ENCODE measurements around the gene ACSF2.

The ACSF2 gene

GRCh38 chr17:50479522-50480141 lies 53.6 kb downstream of the ACSF2 start:
- DNase-seq = peak; percentile 71

DNA sequence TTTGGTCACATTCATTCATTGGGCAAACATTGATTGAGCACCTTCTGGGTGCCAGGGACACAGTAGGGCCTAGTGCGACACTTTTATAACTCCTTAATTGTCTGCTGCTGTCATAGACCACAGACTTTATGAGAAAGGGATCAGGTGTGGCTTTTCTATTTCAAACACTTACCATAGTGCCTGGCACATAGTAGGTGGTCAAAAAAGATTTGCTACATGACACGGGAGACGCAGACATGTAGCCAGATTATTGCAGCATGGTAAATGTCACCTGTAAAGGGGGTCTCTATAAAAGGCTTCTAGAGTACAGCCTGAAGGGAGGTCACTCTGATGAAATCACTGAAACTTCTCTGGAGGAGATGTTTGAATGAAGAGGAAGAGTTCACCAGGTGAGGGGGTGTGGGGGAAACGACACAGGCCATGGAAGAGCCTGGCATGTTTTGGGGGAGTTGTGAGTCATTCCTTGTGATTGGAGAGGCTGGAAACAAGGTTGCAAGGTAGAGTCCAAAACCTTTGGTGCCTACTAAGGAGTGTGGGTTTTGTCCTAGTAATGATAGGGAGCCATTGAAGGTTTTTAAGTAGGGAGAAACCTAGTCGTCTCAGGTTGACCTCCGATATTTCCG lies 54.2 kb downstream of the ACSF2 start:
- no peak for DNase-seq

- DNase-seq = no peak
Observed at GRCh38 chr17:50480854-50481490, 55.0 kb downstream of the ACSF2 start.

DNA sequence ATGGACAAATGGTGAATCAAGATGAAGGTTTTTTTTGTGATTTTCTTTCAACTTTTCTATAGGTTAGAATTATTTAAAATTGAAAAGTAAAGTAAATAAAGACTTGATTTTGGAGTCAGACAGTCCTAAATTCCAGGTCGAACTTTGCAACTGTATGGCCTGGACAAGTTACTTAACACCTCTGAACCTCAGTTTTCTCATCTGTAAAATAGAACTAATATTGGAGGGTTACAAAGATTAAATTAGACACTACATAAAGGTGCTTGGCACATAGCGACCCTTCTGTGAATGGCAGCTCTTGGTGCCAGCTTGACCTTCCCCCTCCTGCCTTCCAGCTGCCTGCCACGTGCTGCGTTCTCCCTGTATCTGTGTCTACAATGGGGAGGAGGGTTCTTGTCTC lies 55.6 kb downstream of the ACSF2 start:
- DNase-seq = no peak

DNA sequence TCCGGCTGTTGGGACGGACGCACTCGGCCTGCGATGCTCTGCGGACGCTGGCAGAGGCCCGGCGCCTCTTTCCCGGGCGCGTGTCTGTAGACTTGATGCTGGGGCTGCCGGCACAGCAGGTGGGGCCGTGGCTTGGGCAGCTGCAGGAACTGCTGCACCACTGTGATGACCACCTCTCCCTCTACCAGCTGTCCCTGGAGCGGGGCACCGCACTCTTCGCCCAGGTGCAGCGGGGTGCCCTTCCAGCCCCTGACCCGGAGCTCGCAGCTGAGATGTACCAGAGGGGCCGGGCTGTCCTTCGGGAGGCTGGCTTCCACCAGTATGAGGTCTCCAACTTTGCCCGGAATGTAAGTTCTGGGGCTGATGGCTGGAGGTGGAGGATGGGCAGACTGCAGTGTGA lies 56.1 kb downstream of the ACSF2 start:
- no peak for DNase-seq

GRCh38 chr17:50482516-50482915 lies 56.5 kb downstream of the ACSF2 start:
- peak; percentile 77 for DNase-seq

GRCh38 chr17:50483266-50483665 lies 57.2 kb downstream of the ACSF2 start:
- no peak for DNase-seq

- DNase-seq = no peak
Observed at GRCh38 chr17:50484386-50485155, 58.6 kb downstream of the ACSF2 start.

DNA sequence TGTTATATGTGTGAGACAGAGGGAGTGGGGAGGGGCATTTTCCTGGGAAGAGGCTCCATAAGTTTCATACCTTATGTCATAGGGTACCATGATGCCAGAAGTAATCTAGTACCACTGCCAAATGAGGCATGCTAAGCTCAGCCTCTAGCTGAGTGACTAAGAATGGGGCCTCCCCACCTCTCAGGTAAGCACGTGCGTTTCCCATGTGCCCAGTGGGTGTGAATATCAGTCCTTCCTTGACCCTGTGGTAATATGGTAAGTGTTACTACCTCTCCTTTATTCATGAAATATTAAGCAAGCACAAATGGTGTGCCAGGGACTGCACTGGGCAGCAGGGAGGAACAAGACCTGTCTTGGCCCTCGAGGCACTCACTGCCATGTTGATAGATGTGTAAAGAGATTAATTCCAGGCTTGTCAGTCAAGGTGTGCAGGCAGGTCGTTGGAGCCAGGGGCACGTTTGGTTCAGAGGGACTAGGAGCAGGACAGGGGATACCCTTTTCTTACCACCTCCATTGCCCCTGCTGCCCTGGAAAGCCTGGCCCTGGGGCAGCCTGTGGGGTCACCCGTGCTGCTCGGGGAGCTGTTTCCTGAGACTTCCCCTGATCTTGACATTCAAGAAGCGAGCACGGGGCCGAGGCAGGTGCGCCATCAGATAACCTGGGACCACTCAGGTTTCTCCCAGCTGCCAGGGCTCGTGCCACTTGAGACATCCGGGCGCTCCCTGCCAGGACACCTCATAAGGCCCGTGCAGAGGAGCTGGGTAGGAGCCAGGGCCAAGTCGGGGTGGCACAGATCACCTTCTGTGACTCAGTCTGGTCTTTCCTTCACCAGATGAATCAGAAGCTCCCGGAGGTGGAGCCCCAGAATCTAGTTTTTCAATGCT lies 61.4 kb downstream of the ACSF2 start:
- no peak for DNase-seq

DNA sequence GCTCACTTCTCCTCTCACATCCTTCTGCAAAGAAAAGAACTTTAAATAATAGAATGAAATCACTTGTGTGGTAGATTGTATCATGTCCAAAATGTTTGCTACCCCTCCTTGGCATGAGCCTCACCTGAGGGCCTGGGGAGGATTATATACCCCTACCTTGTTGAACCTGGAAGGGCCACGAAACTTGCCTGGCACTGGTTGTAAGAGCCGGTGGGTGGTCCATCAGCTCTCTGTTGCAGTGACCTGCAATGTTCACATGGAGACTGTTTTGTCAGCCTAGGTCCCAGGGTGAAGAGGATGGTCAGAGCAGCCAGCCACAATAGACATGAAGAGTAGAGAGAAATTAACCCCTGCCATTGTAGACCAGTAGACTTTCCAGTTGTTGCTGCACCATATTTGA lies 62.9 kb downstream of the ACSF2 start:
- no peak for DNase-seq

DNA sequence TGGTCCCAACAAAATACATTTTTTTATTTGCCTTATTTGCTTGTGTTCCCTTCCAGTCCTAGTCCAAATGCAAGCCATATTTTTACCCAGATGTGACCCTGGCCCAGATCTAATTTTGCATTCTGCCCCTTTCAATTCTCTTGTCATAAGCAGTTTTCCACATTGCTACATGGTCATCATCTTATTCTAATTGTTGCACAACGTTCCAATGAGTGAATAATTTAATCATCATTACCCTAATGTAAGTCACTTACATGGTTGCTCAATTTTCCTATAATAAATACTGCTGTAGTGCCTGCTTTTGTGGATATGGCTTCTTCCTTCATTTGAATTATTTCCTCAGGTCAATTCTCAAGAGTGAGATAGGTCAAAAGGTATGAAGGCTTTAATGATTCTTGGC lies 65.5 kb downstream of the ACSF2 start:
- no peak for DNase-seq

- no peak for DNase-seq
Observed at GRCh38 chr17:50492214-50492613, 66.2 kb downstream of the ACSF2 start.

GRCh38 chr17:50493744-50494143 lies 67.7 kb downstream of the ACSF2 start:
- no peak for DNase-seq

- no peak for DNase-seq
Observed at GRCh38 chr17:50495217-50495823, 69.3 kb downstream of the ACSF2 start.

GRCh38 chr17:50495918-50496317 lies 69.9 kb downstream of the ACSF2 start:
- DNase-seq = no peak

DNA sequence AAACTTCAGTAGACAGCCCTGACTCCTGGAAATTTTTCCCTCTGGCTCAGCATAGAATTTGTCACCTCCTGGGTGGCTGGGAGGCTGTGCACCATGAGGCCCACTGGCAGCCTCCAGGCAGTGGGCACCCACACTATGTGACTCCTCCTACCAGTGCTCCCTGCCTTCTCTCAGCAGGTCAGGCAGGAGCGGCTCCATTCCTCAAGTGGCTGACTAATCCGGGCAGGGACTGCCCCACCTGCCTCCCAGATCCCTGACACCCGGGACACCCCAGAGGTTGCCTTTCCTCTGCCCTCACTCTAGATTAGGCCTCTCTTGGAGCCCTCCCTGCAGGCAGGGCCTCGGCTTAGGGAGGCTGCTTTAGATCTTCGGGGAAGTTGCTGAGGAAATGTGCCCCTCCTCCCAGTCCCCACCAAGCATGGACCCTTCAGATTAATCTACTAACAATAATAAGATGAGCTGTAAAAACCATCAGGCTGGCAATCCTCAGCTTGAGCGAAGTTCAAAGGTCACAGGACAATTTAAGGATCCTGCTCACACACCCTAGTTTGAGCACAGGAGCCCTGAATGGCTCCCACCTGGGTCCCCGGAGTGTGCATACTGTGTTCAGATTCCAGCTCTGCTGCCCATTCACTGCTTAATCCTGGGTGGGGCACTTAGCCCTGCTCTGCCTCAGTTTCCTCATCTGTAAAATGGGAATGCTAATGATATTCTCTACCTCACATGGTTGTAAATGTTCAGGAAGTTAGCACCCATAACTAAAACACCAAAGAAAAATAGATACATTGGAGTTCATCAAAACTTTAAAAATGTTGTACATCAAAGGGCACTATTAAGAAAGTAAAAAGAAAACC lies 72.2 kb downstream of the ACSF2 start:
- DNase-seq = no peak

DNA sequence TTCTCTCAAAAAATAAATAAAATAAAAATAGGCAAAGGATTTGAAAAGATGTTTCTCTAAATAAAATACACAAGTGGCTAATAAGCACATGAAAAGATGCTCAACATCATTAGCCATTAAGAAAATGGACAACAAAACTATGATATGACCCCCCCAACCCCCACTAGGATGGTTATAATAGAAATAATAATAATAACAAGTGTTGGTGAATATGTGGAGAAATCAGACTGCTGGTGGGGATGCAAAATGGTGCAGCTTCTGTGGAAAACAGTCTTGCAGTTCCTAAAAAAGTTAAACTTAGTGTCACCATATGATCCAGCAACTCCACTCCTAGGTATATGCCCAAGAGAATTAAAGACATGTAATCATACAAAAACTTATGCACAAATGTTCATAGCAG lies 73.3 kb downstream of the ACSF2 start:
- DNase-seq = no peak

DNA sequence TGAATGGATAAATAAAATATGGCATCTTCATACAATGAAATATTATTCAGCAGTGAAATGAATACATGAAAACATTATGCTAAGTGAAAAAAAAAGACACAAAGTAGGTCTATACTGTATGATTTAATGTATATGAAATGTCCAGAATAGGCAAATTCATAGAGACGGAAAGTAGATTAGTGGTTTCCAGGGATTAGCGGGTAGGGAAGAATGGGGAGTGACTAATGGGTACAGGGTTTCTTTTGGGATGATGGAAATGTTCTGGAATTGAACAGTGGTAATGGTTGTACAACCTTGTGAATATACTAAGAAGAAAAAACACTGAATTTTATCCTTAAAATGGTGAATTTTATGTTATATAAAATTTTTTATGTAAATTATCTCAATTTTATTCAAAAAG lies 73.7 kb downstream of the ACSF2 start:
- DNase-seq = no peak

DNA sequence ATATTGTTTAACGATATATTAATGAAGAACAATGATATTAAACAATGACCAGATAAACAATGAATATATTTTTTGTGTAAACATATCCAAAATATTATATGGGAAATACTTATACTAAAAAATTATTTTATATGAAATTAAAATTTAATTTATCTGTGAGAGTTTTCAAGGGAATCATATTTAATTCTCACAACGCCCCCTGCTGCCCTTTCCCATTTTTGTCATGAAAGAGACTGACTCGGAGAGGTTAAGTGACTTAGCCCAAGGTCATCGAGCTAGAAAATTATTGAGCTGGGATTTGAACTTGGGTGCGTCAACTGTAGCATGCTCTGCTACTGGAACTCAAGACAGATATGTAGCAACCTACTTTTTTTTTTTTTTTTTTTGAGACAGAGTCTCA lies 75.0 kb downstream of the ACSF2 start:
- peak; percentile 40 for DNase-seq

DNA sequence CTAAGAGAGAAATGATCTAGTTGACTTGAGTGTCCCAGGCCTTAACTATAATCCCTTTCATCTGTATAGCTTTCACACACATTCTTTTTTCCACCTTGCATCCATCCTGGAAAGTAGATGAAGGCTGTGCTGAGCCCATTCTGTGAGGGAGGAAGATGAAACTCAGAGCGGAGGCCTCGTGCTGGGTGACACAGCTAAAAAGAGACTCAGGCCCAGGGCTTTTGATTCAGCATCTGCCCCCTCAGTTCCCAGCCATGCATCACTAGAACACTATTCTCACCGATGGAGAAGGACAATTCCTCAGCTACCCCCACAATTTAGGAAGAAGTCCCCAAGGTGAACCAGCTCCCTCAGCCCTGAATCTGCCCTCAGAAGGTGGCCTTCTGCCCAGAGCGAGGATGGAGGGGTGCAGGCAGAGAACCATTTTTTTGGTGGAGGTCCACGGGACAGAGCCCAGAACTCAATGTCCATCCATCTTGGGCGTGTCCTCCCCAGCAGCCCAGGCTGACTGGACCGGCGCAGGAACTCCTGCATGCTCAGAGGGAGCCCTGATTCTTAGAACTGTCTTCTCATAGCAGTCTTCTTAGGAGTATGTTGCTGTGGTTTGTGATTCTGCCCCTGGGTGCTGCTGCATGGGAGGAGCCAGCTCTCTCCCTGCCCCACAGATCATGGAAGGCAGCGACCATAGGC lies 76.4 kb downstream of the ACSF2 start:
- no peak for DNase-seq
